Dermis blood vessel endothelial cell (primary cell): Measurements from ENCODE around the gene OTUB2. TPM values are rescaled to one million over a fixed set of nuclear protein-coding genes. Genes with fewer than 3 reads are reported as not detected.
"Not testable (repeated sequence)": the region's sequence is repeated elsewhere in the genome, so short reads cannot be mapped to it uniquely, and the experiment has no call there.

ENCODE experiments used
- DNase-seq: peaks from one replicate; pipeline ENCODE4 v3.0.0; 2010
- total RNA-seq: library from RNA; depleted of rRNA; stranded (reverse); fragments of >200 nt; gene quantifications from 2 replicates; pipeline ENCODE4 v1.2.3, GENCODE V29; 2014

OTUB2 gene
- total RNA-seq, 1 donor from 2014 or later: 0.68 TPM

- no peak for DNase-seq
Measured at GRCh38 chr14:94058128-94058673, 32.1 kb downstream of the OTUB2 start.

DNA sequence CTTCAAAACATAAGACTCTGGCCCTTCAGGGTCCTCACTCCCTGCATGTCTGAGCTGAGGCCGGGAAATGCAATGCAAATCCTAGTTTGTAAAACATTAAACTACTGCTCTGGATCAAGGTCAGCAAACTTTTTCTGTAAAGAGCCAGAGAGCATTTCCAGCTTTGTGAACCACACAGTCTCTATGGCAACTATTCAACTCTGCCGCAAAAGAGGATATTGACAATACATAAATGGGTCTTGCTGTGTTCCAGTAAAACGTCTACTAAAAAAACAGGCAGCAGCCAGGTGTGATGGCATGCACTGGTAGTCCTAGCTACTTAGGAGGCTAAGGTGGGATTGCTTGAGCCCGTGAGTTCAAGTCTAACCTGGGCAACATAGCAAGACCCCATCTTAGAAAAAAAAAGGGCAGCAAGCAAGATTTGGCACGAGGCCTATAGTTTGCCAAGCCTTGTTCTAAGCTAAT is 32.6 kb downstream of the OTUB2 start:
- no peak for DNase-seq

DNA sequence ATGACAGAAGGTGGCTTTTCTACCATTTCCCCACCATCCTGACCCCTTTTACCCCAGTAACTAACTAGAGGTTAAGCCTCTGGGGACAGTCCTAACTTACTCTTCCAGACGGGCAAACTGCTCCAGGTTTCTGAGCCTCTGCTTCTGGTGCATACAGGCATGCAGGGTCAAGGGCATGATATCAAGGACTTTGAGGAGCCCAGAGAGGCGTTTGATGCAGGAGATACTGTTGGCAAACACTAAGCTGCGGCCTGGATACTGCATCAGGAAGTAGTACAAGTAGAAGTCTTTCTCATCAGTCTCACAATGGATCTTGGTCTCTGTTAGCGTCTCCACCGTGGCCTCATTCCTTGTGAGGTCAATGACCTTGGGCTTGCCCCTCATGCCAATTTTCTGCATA is 33.9 kb downstream of the OTUB2 start:
- DNase-seq: no peak

- peak; percentile 43 for DNase-seq
Measured at GRCh38 chr14:94062344-94062940, 36.3 kb downstream of the OTUB2 start.

- peak; percentile 33 for DNase-seq
Measured at GRCh38 chr14:94066089-94066676, 40.0 kb downstream of the OTUB2 start.

DNA sequence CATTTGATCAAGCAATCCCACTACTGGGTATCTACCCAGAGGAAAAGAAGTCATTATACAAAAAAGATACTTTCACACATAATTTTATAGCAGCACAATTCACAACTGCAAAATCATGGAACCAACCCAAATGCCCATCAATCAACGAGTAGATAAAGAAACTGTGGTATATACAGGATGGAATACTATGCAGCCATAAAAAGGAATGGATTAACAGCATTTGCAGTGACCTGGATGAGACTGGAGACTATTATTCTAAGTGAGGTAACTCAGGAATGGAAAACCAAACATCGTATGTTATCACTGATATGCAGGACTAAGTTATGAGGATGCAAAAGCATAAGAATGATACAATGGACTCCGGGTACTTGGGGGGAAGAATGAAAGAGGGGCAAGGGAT is 45.9 kb downstream of the OTUB2 start:
- DNase-seq: not testable (repeated sequence)

- DNase-seq: no peak
Measured at GRCh38 chr14:94074534-94074933, 48.4 kb downstream of the OTUB2 start.

DNA sequence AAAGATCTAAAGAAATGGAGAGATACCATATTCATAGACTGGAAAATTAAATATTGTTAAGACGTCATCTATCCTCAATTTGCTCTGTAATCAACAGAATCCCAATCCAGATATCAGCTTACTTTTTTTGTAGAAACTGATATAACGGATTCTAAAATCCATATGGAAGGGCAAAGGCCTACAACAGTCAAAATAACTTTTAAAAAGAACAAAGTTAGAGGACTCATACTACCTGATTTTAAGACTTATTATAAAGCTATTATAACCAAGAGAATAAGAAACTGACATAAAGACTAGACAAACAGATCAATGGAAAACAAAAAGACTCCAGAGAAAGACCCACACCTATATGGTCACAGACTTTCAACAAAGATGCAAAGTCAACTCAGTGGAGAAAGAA is 48.9 kb downstream of the OTUB2 start:
- DNase-seq: no peak

DNA sequence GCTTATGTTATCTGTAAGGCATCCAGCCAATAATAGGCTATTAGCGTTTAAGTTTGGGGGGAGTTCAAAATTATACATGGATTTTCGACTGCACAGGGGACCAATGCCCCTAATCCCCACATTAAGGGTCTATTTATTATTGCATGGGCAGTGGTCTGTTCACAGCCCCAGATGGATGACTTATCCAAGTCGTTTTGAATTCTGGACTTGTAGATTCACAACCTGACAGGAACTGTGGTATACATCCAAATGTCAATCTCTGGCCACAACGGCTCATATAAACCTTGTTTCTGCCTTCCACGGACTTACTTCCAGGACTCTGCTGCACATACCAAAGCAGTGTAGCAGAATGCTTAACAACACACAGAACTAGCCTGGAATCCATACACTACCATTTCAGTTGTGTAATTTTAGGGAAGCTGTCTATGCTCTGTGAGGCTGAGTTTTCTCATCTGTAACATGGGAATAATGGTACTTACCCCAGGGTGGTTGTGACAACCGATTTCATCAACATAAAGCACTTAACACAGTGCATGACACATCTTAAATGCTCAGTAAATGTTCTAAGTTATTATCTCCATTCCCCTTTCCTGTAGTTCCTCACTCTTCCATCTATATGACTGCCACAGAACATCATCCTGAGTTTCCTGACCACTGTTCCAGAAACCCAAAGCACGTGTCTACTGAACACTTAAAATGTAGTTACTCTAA is 51.1 kb downstream of the OTUB2 start:
- DNase-seq: no peak

DNA sequence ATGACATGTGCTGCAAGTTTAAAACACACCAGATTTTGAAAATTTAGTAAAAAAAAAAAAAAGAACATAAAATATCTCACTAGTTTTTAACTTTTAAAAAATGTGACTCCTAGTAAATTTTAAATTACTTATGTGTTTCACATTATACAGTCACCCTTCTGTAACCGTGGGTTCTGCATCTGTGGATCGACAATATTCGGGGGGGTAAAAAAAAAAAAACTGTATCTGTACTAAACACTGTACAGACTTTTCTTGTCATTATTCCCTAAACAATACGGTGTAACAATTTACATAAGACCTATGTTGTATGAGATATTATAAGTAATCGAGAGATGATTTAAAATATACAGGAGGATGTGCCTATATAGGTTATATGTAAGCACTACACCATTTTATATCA is 51.7 kb downstream of the OTUB2 start:
- no peak for DNase-seq

DNA sequence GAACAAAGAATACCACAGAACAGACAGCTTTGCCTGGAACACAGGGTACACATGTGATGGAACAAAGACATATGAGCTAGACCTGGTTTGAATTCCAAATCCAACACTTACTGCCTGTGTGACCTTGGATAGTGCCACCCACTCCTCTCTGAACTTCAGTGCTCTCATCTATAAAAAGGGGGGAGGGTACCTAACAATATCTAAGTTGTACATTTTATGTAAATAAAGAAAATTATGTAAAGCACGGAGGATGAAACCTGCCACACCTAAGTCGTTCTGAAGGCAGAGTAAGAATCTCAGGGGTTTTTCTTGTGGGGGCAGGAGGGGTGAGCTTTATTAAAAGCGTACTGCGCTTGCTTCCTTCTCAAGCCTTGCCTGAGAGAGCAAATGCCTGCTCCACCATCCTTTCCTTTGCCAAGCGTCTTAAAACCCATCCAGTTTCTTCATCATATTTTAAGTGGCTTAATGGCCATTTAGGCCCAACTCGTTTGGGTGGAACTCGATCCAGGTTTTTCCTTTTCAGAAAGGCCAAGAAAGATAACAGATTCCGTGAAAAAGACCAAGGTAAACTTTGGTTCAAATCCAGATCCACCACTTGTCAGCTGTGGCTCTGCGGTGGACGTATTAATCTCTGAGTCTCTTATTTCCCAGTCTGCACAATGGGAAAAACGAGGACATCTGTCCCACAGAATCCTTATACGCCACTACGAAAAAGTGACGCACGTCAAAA is 53.9 kb downstream of the OTUB2 start:
- peak; percentile 64 for DNase-seq

- peak; percentile 97 for DNase-seq
Measured at GRCh38 chr14:94080621-94081385, 54.7 kb downstream of the OTUB2 start, which contains the start of the genes DDX24 and IFI27L1. Gene DDX24 (minus strand): TSS chr14:94081202. CDS start chr14:94079742, 1,460 bp downstream. Gene IFI27L1 (plus strand): TSS chr14:94081310. CDS start chr14:94096938, 15,628 bp downstream.

DNA sequence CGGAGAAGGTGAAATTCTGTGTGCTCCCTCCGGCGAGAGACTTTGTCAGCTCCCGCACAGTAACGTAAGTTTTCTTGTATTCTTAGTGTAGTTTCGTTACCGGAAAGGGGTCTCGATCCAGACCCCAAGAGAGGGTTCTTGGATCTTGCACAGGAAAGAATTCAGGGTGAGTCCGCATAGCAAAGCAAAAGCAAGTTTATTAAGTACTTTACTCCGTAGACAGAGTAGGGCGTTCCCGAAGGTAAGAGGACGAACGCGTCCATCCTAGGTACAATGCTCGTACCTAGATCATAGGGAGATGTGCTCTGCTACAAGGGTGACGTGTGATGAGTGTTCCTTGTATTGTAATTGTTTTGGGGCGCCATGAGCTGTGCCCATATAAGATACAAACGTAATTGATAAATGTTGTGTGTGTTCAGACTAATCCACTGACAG is 55.3 kb downstream of the OTUB2 start:
- DNase-seq: peak; percentile 38

- no peak for DNase-seq
Measured at GRCh38 chr14:94087891-94088290, 61.8 kb downstream of the OTUB2 start.

GRCh38 chr14:94088516-94088915 is 62.4 kb downstream of the OTUB2 start:
- no peak for DNase-seq

GRCh38 chr14:94089479-94089878 is 63.3 kb downstream of the OTUB2 start:
- no peak for DNase-seq

- DNase-seq: no peak
Measured at GRCh38 chr14:94093418-94093817, 67.3 kb downstream of the OTUB2 start.

GRCh38 chr14:94097091-94097490 is 71.0 kb downstream of the OTUB2 start:
- no peak for DNase-seq
